GM19452 (cell line): Measurements from ENCODE around the gene KCNQ1.

Experiments used
- ATAC-seq: cut with Tn5 transposase; IDR thresholded peaks from one replicate; pipeline ENCODE4 v1.9.1; 2021; ENCODE audit not compliant: unreplicated experiment

KCNQ1 gene

DNA sequence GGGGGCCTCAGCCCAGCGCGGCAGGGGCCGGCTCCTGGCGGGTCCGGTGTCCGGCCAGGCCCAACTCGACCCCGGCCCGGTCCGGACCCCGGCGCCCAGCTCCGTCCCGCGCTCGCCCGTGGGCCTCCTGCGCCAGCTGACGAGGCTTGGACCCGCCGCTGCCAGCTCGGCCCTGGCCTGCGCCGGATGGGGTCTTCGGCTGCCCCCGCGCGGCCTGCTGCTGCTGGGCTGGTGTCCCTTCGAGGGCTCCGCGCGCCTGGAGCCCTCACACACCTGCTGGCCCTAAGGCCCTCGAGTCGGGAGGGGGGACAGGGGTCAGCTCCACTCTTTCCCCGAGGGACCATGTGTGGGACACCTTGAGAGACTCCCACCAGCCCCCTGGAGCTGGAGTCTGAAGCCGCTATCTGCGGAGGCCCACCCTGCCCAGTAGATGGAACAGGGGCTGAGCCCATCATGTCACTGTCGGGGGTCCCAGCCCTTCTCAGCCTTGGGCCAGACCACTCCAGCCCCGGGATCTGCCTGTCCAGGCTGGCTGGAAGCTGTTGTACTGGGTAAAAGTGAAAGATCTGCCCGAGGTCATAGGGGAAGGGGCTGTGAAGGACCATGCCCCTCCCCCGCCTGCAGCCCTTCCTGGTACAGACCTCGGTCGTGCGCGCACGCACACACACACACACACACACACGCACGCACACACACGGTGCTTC is 441.5 kb downstream of the KCNQ1 start:
- ATAC-seq = peak; percentile 18

DNA sequence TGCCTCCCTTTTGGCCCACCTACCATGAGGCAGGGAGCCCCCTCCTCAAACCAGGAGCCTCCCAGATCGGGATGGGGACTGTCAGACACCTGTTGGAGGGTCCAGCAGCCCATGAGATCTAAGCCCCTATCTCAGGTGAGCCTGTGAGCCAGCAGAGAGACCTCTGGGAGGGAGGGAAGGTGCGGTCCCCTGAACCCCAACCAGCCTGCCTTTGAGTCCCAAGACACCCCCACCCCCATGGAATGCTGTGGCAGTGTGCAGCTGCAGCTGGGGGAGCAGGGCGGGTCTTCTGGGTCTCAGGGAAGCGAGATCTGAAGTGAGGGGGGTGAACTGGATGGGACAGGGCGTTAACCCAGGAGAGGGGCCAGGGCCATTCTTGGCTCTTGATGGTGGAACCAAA is 442.1 kb downstream of the KCNQ1 start:
- ATAC-seq = no peak

DNA sequence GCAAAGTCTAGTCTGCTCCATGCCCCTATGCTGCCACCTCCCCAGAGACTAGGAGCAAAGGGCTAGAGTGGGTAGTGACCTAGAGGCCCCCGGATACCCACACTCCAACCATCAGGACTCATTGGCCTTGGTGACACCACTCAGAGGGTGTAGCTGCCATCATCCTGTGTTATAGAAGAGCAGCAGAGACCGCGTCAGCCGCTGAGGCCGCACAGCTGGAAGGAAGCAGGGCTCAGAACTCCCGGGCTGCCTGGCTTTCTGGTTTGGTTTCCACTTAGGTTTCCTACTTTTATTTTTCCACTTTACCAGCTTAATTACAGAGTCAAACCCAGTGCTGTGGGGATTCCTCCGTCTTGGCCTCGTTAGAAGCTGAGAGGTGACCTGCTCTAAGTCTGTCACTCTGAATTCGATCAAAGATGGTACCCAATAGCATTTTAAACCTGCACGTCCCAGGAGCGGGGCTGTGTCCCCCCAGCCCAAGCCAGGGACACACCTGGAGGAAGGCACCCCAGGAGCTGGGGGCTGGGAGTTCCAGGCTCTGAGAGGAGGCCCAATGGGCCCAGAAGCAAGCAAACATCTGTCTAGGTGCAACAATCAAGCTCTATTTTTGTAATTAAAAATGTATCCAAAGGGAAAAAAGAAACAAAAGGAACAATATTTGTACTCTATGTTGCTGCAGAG is 442.8 kb downstream of the KCNQ1 start:
- ATAC-seq = no peak

DNA sequence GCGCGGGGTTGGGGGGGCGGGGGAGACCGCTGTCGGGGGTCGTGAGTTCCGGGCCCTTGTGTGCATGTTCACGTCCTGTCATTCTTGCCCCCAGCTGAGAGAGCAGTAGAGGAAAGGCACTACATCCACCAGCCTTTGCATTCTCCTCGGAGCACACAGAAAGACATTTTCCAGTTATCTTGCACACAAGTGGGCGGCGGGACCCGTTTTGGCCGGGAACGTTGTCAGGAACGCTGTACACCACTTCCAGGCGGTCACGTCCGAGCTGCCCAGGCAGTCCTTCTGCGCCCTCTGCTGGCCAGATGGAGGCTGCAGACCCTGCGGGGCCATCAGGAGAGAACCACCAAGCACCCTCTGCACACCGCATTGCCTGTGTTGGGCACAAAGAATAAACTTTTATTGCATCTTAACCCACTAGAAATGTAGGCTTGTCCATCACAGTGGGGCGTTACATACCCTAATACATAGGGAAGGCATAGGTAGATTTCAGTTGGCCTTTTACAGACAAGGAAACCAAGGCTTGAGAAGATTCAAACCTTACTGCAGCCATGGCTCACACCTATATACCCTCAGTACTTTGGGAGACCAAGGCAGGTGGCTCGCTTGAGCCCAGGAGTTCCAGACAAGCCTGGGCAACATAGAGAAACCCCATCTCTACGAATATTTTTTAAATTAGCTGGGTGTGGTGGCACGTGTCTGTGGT is 443.6 kb downstream of the KCNQ1 start:
- ATAC-seq = no peak

DNA sequence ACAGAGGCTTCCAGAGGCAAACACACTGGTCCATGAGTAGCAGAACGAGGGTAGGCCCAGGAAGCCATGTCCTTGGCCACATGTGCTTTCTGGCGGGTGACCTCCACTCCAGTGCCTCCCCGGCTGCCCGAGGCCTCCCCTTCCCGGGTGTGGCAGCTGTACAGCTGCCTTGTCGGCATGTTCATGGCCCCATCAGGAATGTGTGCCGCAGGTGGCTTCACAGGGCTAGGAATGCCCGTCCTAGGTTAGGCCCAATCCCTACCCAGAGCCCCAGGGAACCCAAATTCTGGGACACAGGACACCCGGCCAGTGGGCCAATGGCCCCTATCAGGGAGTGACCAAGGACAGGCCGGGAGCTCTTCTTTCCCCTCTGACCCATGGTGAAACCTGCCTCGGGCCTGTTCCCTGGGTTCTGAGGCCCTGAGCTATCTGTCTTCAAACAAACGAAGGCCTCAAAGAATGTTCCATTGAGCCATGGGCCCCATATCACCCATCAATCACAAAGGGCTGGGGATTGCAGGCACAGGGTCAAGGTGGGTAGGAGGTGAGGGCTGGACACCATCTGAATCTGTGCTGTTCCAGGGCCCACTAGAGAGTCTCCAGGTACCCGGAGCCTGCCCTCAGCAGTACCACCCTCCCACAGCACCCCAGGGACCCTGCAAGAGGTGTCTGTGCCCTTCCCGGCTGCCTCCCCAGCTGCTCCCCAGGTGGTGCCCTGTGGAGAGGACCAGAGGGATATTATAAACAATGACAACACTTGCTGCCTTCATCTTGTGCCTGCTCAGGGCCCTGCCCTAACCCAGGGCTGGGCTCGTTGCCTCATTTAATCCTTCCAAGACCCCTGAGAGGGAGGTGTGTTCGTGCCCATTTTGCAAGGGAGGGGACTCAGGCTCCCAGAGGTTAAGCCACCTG is 444.8 kb downstream of the KCNQ1 start:
- no peak for ATAC-seq

DNA sequence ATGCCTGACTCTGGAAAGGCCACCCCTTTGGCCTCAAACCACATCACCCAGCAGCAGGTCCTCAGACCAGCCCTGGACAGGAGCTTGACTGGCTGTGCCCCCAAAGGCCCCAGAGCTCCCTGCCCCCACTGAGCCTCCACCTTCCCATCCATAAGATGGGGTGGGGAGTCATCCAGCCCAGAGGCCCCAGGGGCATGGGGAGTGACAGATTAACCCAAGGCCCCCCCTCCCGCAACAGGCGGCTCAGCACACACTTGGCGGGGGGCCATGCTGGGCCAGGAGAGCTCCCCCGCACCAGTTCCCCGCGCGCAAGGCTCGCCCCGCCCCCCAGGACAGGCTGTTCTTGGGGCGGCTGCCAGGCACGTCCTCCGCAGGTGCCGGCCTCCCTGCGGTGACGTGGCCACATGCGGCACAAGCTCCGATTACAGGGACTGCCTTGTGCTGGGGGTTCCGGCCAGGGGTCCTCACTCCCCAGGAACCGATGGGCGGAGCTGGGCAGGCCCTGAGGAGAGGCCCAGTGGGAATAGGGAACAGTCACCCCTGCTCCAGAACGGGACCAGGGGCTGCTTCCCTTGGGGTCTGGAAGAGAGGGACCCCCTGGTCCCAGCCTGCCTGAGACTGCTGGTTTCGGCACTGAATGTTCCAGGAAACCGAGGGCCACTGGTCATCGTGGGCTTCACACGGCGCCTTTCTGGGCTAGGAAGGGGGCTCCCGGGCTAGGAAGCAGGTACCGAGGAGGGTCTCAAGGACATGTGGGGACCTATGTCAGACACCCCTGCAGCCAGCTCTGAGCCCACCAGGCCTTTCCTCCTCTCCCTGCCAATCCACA is 445.9 kb downstream of the KCNQ1 start:
- ATAC-seq = no peak

DNA sequence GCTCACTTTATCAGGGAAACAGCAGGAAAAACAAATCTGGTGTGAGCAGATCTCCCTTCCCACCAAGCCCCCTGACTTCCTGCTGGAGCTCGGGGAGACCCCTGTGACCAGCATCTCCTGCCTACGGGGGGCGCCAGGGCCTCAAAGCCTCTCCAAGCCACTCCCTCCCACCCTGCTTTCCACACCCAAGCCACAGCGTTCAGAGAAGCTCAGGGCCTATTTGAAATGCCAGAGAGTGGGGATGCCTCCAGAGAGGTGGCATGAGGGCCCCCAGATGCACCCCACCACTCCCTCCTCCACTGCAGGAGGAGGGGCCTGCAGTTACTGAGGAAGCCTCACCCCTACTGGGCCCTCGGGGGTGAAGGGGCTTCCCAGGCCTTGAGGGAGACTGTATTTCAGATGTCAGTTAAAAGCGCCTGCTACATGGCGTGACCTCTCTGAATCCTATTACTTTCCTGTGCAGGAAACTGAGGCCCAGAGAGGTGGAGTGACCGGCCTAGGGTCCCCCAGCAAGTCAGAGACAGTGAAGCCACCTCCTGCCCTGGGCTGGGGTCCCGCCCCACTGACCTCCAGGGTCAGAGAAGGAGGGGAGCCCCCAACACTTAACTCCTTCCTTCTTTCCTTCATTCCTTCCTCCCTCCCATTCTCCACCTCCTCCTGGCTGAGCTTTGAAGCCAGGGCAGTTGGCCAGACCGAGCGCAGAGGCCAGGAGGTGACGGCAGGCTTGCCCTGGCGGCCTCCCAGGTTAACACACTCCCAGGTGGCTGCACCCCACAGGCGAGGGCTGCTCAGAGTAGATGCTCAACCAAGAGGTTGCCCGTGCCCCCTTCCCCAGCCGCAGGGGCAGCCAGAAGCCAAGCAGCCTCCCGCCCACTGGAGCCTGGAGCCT is 446.8 kb downstream of the KCNQ1 start:
- no peak for ATAC-seq

DNA sequence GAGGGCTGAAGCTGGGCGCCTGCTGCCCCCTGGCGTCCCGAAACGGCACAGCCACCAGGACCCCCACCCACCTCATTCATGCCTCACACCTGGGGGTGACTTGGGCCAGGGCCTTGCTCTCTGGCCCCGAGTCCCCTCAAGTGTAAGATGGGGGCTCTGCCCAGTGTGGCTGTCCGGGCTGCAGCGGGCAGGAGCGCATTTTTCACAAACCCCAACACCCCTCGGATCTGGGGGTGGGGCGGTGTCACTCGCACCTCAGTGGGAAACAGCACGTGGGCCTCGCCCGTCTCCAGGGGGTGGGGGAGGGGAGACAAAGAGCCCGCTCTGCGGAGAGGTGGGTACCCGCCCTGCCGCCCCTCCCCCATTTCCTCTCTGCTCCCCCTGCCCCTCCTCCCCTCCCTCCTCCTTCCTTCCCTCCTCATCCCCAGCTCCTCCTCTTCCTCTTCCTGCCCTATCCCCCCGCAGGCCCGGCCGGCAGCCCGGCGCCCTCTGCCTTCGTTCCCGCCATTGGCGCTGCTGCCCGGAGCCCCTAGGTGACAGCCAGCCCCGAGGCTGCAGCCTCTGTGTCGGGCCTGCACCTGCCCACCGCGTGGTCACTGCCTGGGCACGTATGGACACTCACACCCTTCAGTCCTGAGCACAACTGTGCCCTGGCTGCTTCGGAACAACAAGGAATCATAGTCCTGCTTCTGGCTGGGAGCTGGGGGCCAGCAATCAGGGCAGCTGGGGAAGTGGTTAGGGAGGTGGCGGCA is 447.6 kb downstream of the KCNQ1 start:
- peak; percentile 55 for ATAC-seq

DNA sequence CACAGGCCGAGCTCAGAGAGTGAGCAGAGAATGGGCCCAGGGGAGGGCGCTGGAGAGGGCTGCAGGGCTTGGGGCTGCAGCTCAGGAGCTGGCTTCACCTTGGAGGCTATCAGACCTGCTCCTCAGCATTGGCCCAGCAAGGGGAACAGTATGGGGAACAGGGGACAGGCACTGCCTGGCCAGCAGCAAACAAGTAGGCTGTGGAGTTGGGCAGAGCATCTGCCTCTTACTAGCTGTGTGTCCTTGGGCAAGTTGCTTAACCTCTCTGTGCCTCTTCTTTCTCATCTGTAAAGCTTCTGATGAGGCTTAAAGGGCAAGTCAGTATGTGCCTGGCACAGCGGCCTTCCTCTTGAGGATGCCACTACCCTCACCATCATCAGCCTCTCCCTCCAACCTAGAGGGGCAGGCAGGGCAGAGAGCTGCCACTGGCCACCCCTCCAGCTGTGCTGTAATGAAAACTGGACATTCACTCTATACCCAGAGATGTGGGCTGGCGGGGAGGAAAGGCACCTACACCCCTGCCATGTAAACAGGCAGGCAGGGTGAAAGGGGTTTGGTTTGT is 448.2 kb downstream of the KCNQ1 start:
- ATAC-seq = no peak

DNA sequence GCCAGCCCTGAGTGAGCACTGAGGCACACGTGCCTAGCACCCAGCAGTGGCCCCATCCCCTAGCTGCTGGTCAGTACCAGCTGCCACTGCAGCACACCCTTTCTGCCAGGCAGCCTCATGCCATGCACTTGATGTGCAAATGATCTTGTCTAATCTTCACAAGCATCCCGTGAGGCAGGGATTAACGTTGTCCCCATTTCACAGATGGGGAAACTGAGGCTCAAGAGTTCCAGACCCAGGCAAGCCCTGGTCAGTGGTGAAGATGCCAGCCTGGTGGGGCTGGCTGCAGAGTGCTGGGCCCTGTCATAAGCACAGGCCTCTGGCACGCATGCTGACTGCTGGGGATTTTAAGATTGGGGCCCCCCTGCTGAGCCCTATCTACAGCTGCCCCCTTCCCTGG is 449.1 kb downstream of the KCNQ1 start:
- no peak for ATAC-seq

DNA sequence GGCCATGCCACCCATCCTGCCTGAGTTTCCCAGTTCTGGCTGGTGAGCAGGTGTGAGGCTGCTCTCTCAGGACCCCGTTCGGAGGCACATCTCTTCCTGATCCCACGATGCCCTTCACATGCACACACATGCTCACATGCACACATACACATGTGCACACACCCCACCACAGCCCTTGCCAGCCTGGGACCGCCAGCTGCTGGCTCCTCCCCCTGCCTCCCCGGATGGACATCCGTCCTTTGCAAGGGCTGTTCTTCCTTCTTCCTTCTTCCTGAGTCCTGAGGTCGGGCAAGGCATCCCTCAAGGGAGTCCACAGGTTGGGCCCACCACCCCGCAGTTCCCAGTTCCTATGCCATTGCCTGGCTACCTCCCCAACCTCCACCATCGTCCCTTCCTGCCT is 451.2 kb downstream of the KCNQ1 start:
- no peak for ATAC-seq

DNA sequence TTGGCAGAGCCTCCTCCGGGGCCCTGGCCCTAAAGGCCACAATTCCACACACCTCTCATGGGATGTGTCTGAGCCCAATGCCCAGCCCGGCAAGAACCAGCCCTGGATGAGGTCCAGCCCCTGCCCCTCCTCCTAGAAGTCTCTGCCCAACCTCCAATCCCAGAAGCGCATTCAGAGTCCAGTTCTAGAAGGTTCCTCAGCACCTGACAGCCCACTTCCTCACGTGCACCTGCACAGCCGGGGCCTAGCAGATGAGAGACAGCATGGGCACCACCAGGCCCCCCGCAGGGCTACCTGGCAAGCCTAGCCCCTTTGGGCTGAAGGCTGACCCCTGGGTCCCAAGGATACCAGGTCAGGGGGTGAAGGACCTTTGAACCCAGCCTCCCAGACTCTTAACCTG is 452.2 kb downstream of the KCNQ1 start:
- ATAC-seq = no peak

DNA sequence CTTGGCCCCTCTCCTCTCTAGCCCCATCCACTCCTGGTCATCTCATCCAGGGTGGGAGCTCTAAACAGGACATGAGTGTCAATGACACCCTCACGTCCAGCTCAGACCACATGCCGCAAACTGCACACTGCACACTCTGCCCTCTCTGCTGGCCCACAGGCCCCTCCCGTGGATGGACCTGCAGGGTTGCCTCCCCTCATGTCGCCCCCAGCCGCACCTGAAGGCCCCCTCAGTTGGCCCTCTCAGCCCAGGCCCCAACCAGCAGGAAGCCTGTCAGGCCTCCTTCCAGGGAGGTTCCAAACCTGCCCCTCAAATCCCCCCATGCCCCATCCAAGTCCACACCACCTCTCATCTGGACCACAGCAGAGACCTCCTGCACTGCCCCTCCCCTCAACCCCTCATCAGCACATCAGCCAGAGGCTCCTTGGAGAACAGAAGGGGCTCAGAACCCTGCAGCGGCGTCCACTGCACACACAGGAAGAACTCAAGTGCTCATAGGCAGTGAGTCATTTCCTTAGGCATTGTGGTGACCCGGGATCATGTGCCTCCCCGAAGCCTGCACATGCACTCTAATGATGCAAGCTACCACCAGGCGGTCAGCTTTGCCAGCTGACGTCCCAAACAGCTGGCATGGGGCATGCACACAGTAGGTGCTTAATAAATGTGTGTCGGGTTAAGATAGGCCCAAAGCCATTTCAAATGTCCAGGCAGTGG is 453.7 kb downstream of the KCNQ1 start:
- no peak for ATAC-seq
